ENCODE results near the gene ARHGAP26. TPM values are rescaled to one million over a fixed set of nuclear protein-coding genes. Genes with fewer than 3 reads are reported as not detected.

Gene ARHGAP26
- polyA plus RNA-seq, 3 donors = 26.5 to 56.8 (median 28.7) TPM

GRCh38 chr5:143161885-143162540 lies 391.8 kb downstream of the ARHGAP26 start:
- no peak for TF ChIP-seq CTCF (IDR thresholded peaks at IDR 0.05)
- Histone ChIP-seq H3K4me3 (replicated peaks in 1 of 3; ENCODE audit: low read depth in 2 of 3, low read length in 3 of 3) (no peak overlapping the region), H3K79me2 (ENCODE audit: insufficient read depth, low read length) (no peaks in the 10 kb centered on the region), H2AFZ (ENCODE audit: insufficient read depth, low read depth, low read length, poor library complexity, severe bottlenecking) (no peak overlapping the region), H3K36me3 (replicated peaks in 1 of 2; ENCODE audit: control insufficient read depth in 1 of 2, insufficient read depth in 2 of 2, low read length in 2 of 2) (peaks cover 10 to 32% of the 10 kb centered on the region in 2 donors), H3K27ac (ENCODE audit: low read depth in 1 of 2, low read length in 2 of 2) (peak overlapping the region in 1 of 2 donors; percentile 72), H3K4me2 (replicated peaks; ENCODE audit: extremely low read depth, low read length, poor library complexity, severe bottlenecking) (no peak overlapping the region), H3K9ac (ENCODE audit: insufficient read depth, low read length, poor library complexity, severe bottlenecking) (no peak overlapping the region), H3K27me3 (ENCODE audit: control insufficient read depth in 2 of 2, insufficient read depth in 2 of 2, low read length in 2 of 2) (no peaks in the 10 kb centered on the region), H3K4me1 (ENCODE audit: control insufficient read depth in 1 of 2, insufficient read depth in 2 of 2, low read length in 2 of 2) (peaks cover 28 to 34% of the 10 kb centered on the region in 2 donors), H4K20me1 (ENCODE audit: insufficient read depth, low read length) (peaks cover 71% of the 10 kb centered on the region), H3K9me3 (replicated peaks in 1 of 2; ENCODE audit: control insufficient read depth in 1 of 2, insufficient read depth in 1 of 2, low read length in 2 of 2) (no peaks in the 10 kb centered on the region)
- WGBS (ENCODE audit: insufficient coverage) = 0% methylated on average over 1 of the region's 5 CpGs
- intact Hi-C loops (cut with micrococcal nuclease) = no loop called here
- H3K4me1 Mint-ChIP-seq = peaks cover 49% of the 10 kb centered on the region
- H3K9me3 Mint-ChIP-seq = no peaks in the 10 kb centered on the region
- peak overlapping the region in 1 of 2 donors; percentile 15 for H3K4me3 Mint-ChIP-seq
- peak overlapping the region; percentile 79 to 97 (median 92) for H3K27ac Mint-ChIP-seq
- H3K36me3 Mint-ChIP-seq = peaks cover 56 to 68% of the 10 kb centered on the region in 2 donors
- peaks cover 0 to 2% (median 0%) of the 10 kb centered on the region in 3 donors for H3K27me3 Mint-ChIP-seq (ENCODE audit: low read depth in 3 of 3)
- peak; percentile 86 to 94 (median 94) for DNase-seq

GRCh38 chr5:143162810-143163209 lies 392.6 kb downstream of the ARHGAP26 start:
- 83% methylated on average over 1 of the region's 3 CpGs for WGBS (ENCODE audit: insufficient coverage)

More at GRCh38 chr5:143162810-143163209, 392.6 kb downstream of the ARHGAP26 start:
- H3K4me2 ChIP-seq (replicated peaks; ENCODE audit: extremely low read depth, low read length, poor library complexity, severe bottlenecking) = no peak overlapping the region
- no peak for TF ChIP-seq CTCF (IDR thresholded peaks at IDR 0.05)
- H3K9me3 ChIP-seq (replicated peaks in 1 of 2; ENCODE audit: control insufficient read depth in 1 of 2, insufficient read depth in 1 of 2, low read length in 2 of 2) = no peaks in the 10 kb centered on the region
- intact Hi-C loops (cut with micrococcal nuclease) = no loop called here
- peaks cover 0 to 2% (median 0%) of the 10 kb centered on the region in 3 donors for H3K27me3 Mint-ChIP-seq (ENCODE audit: low read depth in 3 of 3)
- no peak overlapping the region for H3K9ac ChIP-seq (ENCODE audit: insufficient read depth, low read length, poor library complexity, severe bottlenecking)
- no peaks in the 10 kb centered on the region for H3K9me3 Mint-ChIP-seq
- H3K27ac ChIP-seq (ENCODE audit: low read depth in 1 of 2, low read length in 2 of 2) = peak overlapping the region in 1 of 2 donors; percentile 72
- peaks cover 28 to 34% of the 10 kb centered on the region in 2 donors for H3K4me1 ChIP-seq (ENCODE audit: control insufficient read depth in 1 of 2, insufficient read depth in 2 of 2, low read length in 2 of 2)
- peaks cover 10 to 32% of the 10 kb centered on the region in 2 donors for H3K36me3 ChIP-seq (replicated peaks in 1 of 2; ENCODE audit: control insufficient read depth in 1 of 2, insufficient read depth in 2 of 2, low read length in 2 of 2)
- peak overlapping the region; percentile 79 to 97 (median 92) for H3K27ac Mint-ChIP-seq
- H3K4me3 ChIP-seq (replicated peaks in 1 of 3; ENCODE audit: low read depth in 2 of 3, low read length in 3 of 3) = no peak overlapping the region
- no peak overlapping the region for H3K4me3 Mint-ChIP-seq
- H4K20me1 ChIP-seq (ENCODE audit: insufficient read depth, low read length) = peaks cover 70% of the 10 kb centered on the region
- peaks cover 49% of the 10 kb centered on the region for H3K4me1 Mint-ChIP-seq
- DNase-seq = no peak
- H3K36me3 Mint-ChIP-seq = peaks cover 56 to 72% of the 10 kb centered on the region in 2 donors
- H2AFZ ChIP-seq (ENCODE audit: insufficient read depth, low read depth, low read length, poor library complexity, severe bottlenecking) = no peak overlapping the region
- no peaks in the 10 kb centered on the region for H3K79me2 ChIP-seq (ENCODE audit: insufficient read depth, low read length)
- no peaks in the 10 kb centered on the region for H3K27me3 ChIP-seq (ENCODE audit: control insufficient read depth in 2 of 2, insufficient read depth in 2 of 2, low read length in 2 of 2)
